Right ventricle myocardium inferior (tissue), 1 donor: Measurements from ENCODE around the gene YBX2. TPM values are rescaled to one million over a fixed set of nuclear protein-coding genes. Genes with fewer than 3 reads are reported as not detected.
"Not testable (repeated sequence)": the region's sequence is repeated elsewhere in the genome, so short reads cannot be mapped to it uniquely, and the experiment has no call there.

Experiments used
- ATAC-seq: fragments of 200-7000 bp; cut with Tn5 transposase; one replicate; pipeline ENCODE4 v1.9.1; 2020; ENCODE audit warnings: mild to moderate bottlenecking, moderate library complexity
- DNase-seq: peaks from one replicate; pipeline ENCODE4 v3.0.0; 2021; ENCODE audit errors: missing footprints
- intact Hi-C: fragments of 100-400 bp; cut with DNase I; formaldehyde crosslinking; loops from one replicate; pipeline ENCODE4 v1.11.0; 2022
- long read RNA-seq: library from polyadenylated mRNA; unstranded; transcript quantifications from one replicate; pipeline ENCODE4 v2.0.0, GENCODE V29; 2021
- total RNA-seq: library from RNA; stranded (reverse); fragmentation: NEBNext Ultra II Directional; extraction: Animal tissue kit (Norgen Biotek cat#: 25700); gene quantifications from one replicate; pipeline ENCODE4 v1.2.1, GENCODE V29; 2021
- donor health status: DM: no; HTN: yes; CAD: no; lungs with severe emphysema.

YBX2 gene
- total RNA-seq = 0.81 TPM
- long read RNA-seq, partial matches to known transcripts = 1 of 1 reads
- long read RNA-seq, other reads (novel, unspliced or antisense) = 0 of 1 reads

DNA sequence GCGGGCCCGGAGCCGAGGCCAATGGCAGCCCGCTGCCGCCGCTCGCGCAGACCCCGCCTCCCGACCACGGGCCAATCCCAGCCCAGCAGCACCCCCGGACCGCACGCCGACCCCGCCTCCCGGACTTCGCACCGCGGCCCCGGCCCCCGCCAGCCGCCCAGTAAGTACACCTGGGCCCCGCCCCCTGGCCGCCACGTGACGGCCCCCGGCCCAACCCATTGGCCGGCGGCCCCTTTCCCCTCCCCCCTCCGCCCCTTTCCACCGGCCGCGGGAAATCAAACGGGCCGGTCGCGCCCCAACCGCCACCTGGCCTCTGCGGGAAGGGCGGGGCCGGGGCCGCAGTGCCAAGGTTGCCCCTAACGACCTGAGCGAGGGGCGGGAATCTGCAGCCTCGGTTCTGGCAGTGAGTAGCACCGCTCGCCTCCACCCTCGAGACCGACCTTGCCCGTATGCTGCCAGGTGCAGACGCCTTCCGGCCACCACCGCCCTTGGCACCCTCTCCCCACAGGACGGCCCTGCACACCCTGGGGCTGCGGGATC is at the start of gene YBX2:
TSS of gene YBX2 (minus strand) at position 26 of the 540 bp plus-strand sequence. CDS start 139 bp downstream, outside the sequence.
- intact Hi-C loops = no loop called here
- DNase-seq = no peak
- peak; percentile 29 for ATAC-seq

DNA sequence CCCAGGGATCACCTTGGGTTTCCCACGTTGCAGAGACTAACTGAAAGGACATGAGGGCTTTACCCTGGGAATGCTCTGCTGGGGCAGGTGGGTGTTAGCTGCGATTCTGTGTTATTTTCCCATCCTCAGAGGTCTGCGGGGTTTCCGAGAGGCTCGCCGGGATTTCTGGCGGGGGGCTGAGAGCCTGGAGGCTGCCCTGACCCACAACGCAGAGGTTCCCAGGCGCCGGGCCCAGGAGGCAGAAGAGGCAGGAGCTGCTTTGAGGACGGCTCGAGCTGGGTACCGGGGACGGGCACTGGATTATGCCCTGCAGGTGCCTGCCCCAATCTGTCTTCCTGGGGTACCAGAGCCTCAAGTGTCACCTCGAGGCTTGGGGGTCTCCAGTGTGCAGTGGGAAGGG is 48.8 kb upstream of the YBX2 start:
- ATAC-seq (no peak), DNase-seq (peak; percentile 22)
- intact Hi-C loops = no loop called here

DNA sequence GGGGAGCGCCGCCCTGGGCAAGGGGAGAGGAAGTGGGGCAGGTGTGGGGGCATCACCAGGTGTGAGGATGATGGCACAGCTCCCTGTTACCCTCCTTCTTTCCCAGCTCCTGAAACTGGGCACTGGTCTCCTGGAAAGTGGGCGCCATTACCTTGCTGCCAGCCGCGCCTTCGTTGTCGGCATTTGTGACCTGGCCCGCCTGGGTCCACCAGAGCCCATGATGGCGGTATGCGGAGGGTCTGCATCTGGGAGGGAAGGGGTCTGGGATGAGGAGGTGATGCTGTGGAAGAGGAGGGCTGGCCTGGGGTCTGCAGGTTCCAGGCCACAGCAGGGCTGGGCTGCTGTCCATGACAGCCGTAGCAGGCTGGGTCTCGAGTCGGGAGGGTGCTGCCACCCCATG is 47.4 kb upstream of the YBX2 start:
- intact Hi-C loops = no loop called here
- DNase-seq = no peak
- no peak for ATAC-seq

- intact Hi-C loops = no loop called here
- no peak for ATAC-seq
- no peak for DNase-seq
Observed at GRCh38 chr17:7340179-7340578, 45.7 kb upstream of the YBX2 start.

- ATAC-seq, intact Hi-C loops: not testable (repeated sequence)
- DNase-seq = peak; percentile 34
Observed at GRCh38 chr17:7337600-7337999, 43.2 kb upstream of the YBX2 start.

- DNase-seq = peak; percentile 83
- intact Hi-C loops = no loop called here
- peak; percentile 42 for ATAC-seq
Observed at GRCh38 chr17:7336240-7337175, 42.1 kb upstream of the YBX2 start, which contains the start of gene ACAP1. Gene ACAP1, plus strand, starts transcription at chr17:7336529. Its CDS starts 206 bp downstream, at chr17:7336735.

DNA sequence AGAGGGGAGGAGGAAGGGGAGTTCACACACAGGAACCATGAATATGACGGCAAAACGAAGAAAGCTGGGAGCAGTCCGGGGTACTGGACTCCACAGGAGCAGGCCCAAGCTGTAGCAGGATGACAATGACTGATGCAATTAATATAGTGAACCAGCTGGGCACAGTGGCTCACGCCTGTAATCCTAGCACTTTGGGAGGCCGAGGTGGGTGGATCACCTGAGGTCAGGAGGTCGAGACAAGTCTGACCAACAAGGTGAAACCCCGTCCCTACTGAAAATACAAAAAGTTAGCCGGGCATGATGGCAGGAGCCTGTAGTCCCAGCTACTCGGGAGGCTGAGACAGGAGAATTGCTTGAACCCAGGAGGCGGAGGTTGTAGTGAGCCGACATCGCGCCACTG is 41.3 kb upstream of the YBX2 start:
- intact Hi-C loops, ATAC-seq: not testable (repeated sequence)
- DNase-seq = peak; percentile 11

GRCh38 chr17:7334938-7335538 is 40.6 kb upstream of the YBX2 start:
- peak; percentile 54 for DNase-seq
- intact Hi-C loops = no loop called here
- ATAC-seq = no peak

DNA sequence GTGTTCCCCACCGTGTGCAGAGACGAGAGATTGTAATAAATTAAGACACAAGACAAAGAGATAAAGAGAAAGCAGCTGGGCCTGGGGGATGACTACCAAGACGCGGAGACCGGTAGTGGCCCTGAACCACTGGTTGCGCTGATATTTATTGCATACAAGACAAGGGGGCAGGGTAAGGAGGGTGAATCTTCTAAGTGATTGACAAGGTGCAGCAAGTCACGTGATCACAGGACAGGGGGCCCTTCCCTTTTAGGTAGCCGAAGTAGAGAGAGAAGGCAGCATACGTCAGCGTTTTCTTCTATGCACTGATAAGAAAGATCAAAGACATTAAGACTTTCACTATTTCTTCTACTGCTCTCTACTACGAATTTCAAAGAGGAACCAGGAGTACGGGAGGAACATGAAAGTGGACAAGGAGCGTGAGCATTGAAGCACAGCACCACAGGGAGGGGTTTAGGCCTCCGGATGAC is 38.2 kb upstream of the YBX2 start:
- intact Hi-C loops, ATAC-seq, DNase-seq: not testable (repeated sequence)

GRCh38 chr17:7332111-7332510 is 37.7 kb upstream of the YBX2 start:
- intact Hi-C loops = no loop called here
- ATAC-seq (no peak), DNase-seq (no peak)

DNA sequence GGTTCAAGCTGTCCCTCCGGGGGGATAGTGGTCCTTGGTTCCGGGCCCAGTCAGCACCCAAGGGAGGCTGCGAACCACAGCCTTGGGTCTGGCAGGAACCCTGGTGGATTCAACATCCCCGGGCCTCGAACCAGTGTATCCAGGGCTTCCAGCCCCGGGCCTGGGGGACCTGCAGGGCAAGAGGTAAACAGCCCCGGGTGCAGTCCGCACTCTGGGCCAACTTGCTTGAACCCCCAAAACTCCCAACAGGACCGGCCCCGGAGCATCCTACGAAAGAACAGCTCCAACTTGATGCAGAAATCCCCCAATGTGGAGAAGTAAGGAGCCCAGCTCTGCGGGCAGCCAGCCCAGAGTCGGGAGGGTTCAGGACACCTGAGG is 36.2 kb upstream of the YBX2 start:
- intact Hi-C loops = no loop called here
- no peak for DNase-seq
- ATAC-seq = no peak

- intact Hi-C loops = loop anchor here (1.0 to 10.0 kb wide), 3 partner anchors 15 to 255 kb away; partner anchors contain the start of genes GPS2 and MPDU1
- ATAC-seq (peak; percentile 70), DNase-seq (peak; percentile 86)
Observed at GRCh38 chr17:7329997-7330637, 35.7 kb upstream of the YBX2 start.

- DNase-seq (peak; percentile 99), ATAC-seq (peak; percentile 94)
- intact Hi-C loops = loop anchor here (1.0 to 10.0 kb wide), 3 partner anchors 14 to 255 kb away; partner anchors contain the start of genes GPS2 and MPDU1
Observed at GRCh38 chr17:7329374-7329996, 35.0 kb upstream of the YBX2 start.

DNA sequence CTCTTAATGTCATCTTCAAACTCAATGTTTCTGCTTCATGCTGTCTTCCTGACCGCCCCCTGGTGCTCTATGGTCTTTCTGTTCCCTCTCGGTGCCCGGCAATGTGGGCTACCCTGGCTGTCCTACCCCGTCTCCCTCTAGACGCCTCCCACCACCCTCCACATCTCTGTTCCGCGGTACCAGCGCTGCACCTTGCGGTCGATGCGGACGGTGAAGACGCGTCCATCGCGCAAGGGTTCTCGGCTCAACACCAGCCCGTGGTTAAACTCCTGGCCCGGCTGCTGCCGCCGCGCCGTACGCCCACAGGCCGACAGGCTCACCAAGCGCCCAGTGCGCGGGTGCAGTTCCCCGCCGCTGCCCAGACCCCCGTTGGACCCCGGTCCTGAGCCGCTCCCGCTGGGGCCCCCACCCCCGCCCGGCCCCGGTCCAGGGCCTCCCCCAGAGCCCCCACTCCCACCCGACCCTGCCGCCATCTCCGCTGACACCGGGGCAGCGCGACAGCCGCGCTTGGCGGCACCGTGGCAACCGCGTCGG is 34.5 kb upstream of the YBX2 start, which contains the start of gene NEURL4:
TSS of gene NEURL4 (minus strand) at position 496 of the 534 bp plus-strand sequence. CDS start at position 473, 23 bp downstream.
- intact Hi-C loops = loop anchor here (1.0 to 10.0 kb wide), 3 partner anchors 14 to 256 kb away; partner anchors contain the start of genes GPS2 and MPDU1
- DNase-seq = no peak

DNA sequence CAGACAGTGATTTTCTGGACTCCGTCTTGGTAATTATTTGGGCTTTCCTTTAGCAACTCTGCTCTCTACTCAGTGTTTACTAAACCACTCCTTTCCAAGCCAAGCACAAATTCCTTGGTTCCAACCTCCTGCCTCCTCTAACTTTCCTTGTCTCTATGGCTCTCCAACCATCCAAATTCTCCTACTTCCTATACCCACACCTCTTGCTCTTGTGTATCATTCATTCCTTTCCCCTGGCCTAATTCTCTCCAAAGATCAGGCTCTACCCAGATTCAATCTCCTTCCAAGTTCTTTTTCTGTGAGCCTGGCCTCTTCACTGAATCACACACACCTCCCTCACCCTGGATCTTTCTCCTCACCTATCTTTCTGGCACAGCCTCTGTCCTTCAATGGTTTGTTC is 33.6 kb upstream of the YBX2 start:
- intact Hi-C loops = loop anchor here (10.0 kb wide), 1 partner anchor 257 kb away; the partner anchor contains the start of gene MPDU1
- DNase-seq (no peak), ATAC-seq (no peak)

More for the DNA sequence above, 34.5 kb upstream of the YBX2 start, which contains the start of gene NEURL4:
- ATAC-seq = no peak

- intact Hi-C loops = loop anchor here (10.0 kb wide), 1 partner anchor 257 kb away; the partner anchor contains the start of gene MPDU1
- DNase-seq = no peak
- ATAC-seq = no peak
Observed at GRCh38 chr17:7327501-7327900, 33.1 kb upstream of the YBX2 start.

GRCh38 chr17:7327056-7327455 is 32.6 kb upstream of the YBX2 start:
- DNase-seq (no peak), ATAC-seq (no peak)
- intact Hi-C loops = loop anchor here (10.0 kb wide), 1 partner anchor 258 kb away; the partner anchor contains the start of gene MPDU1
